K562 (cell line): Measurements from ENCODE around the gene SLC35E3. TPM values are rescaled to one million over a fixed set of nuclear protein-coding genes. Genes with fewer than 3 reads are reported as not detected.
A peak's percentile ranks its signal among the peaks of the same experiment; 100 is the strongest.

Experiments
- ATAC-seq: fragments of 200-7000 bp; cut with Tn5 transposase; 3 replicates; pipeline ENCODE4 v1.9.1; 2020; ENCODE audit warnings: moderate library complexity
- BruUV-seq: library from RNA; stranded (reverse); fragments of 400-500 nt; replicated peaks from 2 replicates; lab custom pipeline; 2021; lab: Mats Ljungman, UMichigan
- CTCF ChIA-PET: fragments of 300-600 bp; formaldehyde crosslinking; extraction: SDS; loops from one replicate; lab custom pipeline; 2021; ENCODE audit warnings: low intra/inter-chr PET ratio; lab: Yijun Ruan, JAX
- POLR2A ChIA-PET: fragments of 300-600, 350-650 bp; sonication (Branson Sonifier 250); formaldehyde crosslinking; extraction: SDS; loops from one replicate; lab custom pipeline; 2021; ENCODE audit warnings: antibody characterized with exemption, inconsistent platforms; lab: Yijun Ruan, JAX
- DNase-seq, 4 experiments: peaks; one replicate each; pipeline versions ENCODE4 v3.0.0 to v3.0.0-alpha.2; 2011 to 2018; ENCODE audit warnings: low spot score in 3 of 4, mixed read lengths in 3 of 4; ENCODE audit errors: extremely low read depth in 1 of 4
- FAIRE-seq: peaks from 2 replicates; lab custom pipeline; 2011; peaks lifted over from hg19 to GRCh38; lab: Jason Lieb, UNC
- H2AFZ ChIP-seq: 2 replicates; pipeline ENCODE4 v1.6.0; 2011; ENCODE audit warnings: low read depth, low read length, control low read depth, inconsistent platforms
- H3K27ac ChIP-seq: fragments of 200-600 bp; 3 replicates; pipeline ENCODE4 v1.8.0; 2011; ENCODE audit warnings: low read depth, mild to moderate bottlenecking, control low read depth, inconsistent platforms, low read length, moderate library complexity, mixed read lengths; ENCODE audit errors: extremely low read depth
- H3K27me3 ChIP-seq, 2 experiments: fragments of 300-600 bp in 1 of 2; 2 replicates in 1 of 2; 3 replicates in 1 of 2; pipeline versions ENCODE4 v1.6.0 to v1.8.0; 2011; ENCODE audit warnings: inconsistent platforms in 2 of 2, low read length in 2 of 2, mild to moderate bottlenecking in 1 of 2, mixed read lengths in 1 of 2, moderate library complexity in 1 of 2; ENCODE audit not compliant: control insufficient read depth in 2 of 2, insufficient read depth in 2 of 2
- H3K36me3 ChIP-seq: fragments of 300-600 bp; 3 replicates; pipeline ENCODE4 v1.8.0; 2011; ENCODE audit warnings: mild to moderate bottlenecking, low read length, inconsistent platforms; ENCODE audit not compliant: control insufficient read depth, insufficient read depth
- H3K4me1 ChIP-seq, 2 experiments: fragments of 200-600 bp in 1 of 2; replicated peaks in 1 of 2; 2 replicates in 1 of 2; 3 replicates in 1 of 2; pipeline versions ENCODE4 v1.5.1 to v1.8.0; 2011; ENCODE audit warnings: inconsistent platforms in 2 of 2, low read length in 2 of 2, mild to moderate bottlenecking in 1 of 2, mixed read lengths in 1 of 2, moderate library complexity in 1 of 2; ENCODE audit not compliant: control insufficient read depth in 2 of 2, insufficient read depth in 2 of 2
- H3K4me2 ChIP-seq: 2 replicates; pipeline ENCODE4 v1.6.1; 2011; ENCODE audit warnings: low read length, control low read depth, inconsistent platforms, mixed read lengths; ENCODE audit not compliant: insufficient read depth
- H3K4me3 ChIP-seq: fragments of 200-600 bp; sonication (generic), shearing (Covaris generic); 2 replicates; pipeline ENCODE4 v1.5.1; 2016; ENCODE audit warnings: control low read depth, inconsistent platforms
- H3K79me2 ChIP-seq: fragments of 200-600 bp; 3 replicates; pipeline ENCODE4 v1.8.0; 2011; ENCODE audit warnings: low read length, inconsistent platforms; ENCODE audit not compliant: control insufficient read depth, insufficient read depth
- H3K9ac ChIP-seq, 2 experiments: 2 replicates each; pipeline versions ENCODE4 v1.6.0 to v1.6.1; 2011; ENCODE audit warnings: low read depth in 2 of 2, low read length in 2 of 2, control low read depth in 1 of 2, inconsistent platforms in 1 of 2, mild to moderate bottlenecking in 1 of 2, mixed read lengths in 1 of 2; ENCODE audit not compliant: insufficient read depth in 1 of 2
- H3K9me1 ChIP-seq: one replicate; pipeline ENCODE4 v1.6.0; 2011; ENCODE audit warnings: inconsistent platforms, mild to moderate bottlenecking, low read length, moderate library complexity; ENCODE audit not compliant: control insufficient read depth, insufficient read depth
- H3K9me3 ChIP-seq: replicated peaks from 2 replicates; pipeline ENCODE4 v1.5.1; 2011; ENCODE audit warnings: low read depth, low read length, inconsistent platforms; ENCODE audit not compliant: control insufficient read depth, insufficient read depth
- H4K20me1 ChIP-seq: replicated peaks from 2 replicates; pipeline ENCODE4 v1.6.1; 2011; ENCODE audit warnings: low read length, inconsistent platforms, mixed read lengths; ENCODE audit not compliant: control insufficient read depth, insufficient read depth
- BRD9 ChIP-seq: fragments of 450-650 bp; IDR thresholded peaks from 2 replicates; pipeline ENCODE4 v1.6.1; 2018; ENCODE audit warnings: low read depth; ENCODE audit not compliant: partially characterized antibody
- KHSRP ChIP-seq: fragments of 450-650 bp; IDR thresholded peaks from 2 replicates; pipeline ENCODE4 v1.6.1; 2017
- L3MBTL2 ChIP-seq: fragments of 450-650 bp; IDR thresholded peaks from 2 replicates; pipeline ENCODE4 v1.6.1; 2016; ENCODE audit warnings: mild to moderate bottlenecking, moderate library complexity
- MITF ChIP-seq: IDR thresholded peaks from 2 replicates; pipeline ENCODE4 v1.6.1; 2014; ENCODE audit warnings: antibody characterized with exemption
- RBFOX2 ChIP-seq: fragments of 200-400 bp; formaldehyde crosslinking; IDR thresholded peaks from 2 replicates; pipeline ENCODE4 v1.6.1; 2017; ENCODE audit warnings: low read depth, mild to moderate bottlenecking, low read length, moderate library complexity
- ZZZ3 ChIP-seq: fragments of 450-650 bp; IDR thresholded peaks from 2 replicates; pipeline ENCODE4 v1.6.1; 2016; ENCODE audit warnings: antibody characterized with exemption, mild to moderate bottlenecking, moderate library complexity
- WGBS: fragments of 100-300 bp; shearing (Covaris generic); methylation state at CpG from one replicate; pipeline ENCODE4 v1.1.6; 2016; ENCODE audit warnings: low coverage, mixed read lengths; ENCODE audit not compliant: insufficient coverage; ENCODE audit errors: missing lambda C conversion rate; 5-methylcytosine and 5-hydroxymethylcytosine counted together
- in situ Hi-C: fragments of 300-500 bp; cut with MboI; formaldehyde crosslinking; loops from 4 replicates; pipeline ENCODE4 v1.15.0; 2018; ENCODE audit warnings: inconsistent platforms, mixed read lengths
- intact Hi-C: fragments of 100-400 bp; cut with micrococcal nuclease; formaldehyde crosslinking; loops from 2 replicates; pipeline ENCODE4 v1.14.2; 2022
- polyA plus RNA-seq, 8 experiments: library from polyadenylated mRNA; depleted of rRNA in 4 of 8; stranded (reverse) in 5 of 8; unstranded in 3 of 8; fragments of >200 nt; fragmentation: Nextera tagmentation in 2 of 8; fragmentation: Illumina TruSeq in 1 of 8; extraction: Ambion mirVana in 2 of 8; extraction: Trizol in 1 of 8; gene quantifications; 2 replicates each; pipeline versions ENCODE4 v1.2.1 to v1.2.3, GENCODE V29; 2011 to 2014; ENCODE audit warnings: inconsistent platforms in 1 of 8, missing spikeins in 1 of 8
- total RNA-seq, 7 experiments: library from RNA; depleted of rRNA in 6 of 7; stranded (reverse); fragments of >200 nt in 6 of 7; fragmentation: Illumina TruSeq in 2 of 7; extraction: Trizol in 2 of 7; gene quantifications; 2 replicates each; pipeline versions ENCODE4 v1.2.1 to v1.2.3, GENCODE V29; 2011 to 2021; ENCODE audit warnings: low replicate concordance in 1 of 7

SLC35E3 gene
- total and polyA plus RNA-seq, 9 of the 15 experiments (the other 6 are each of a cell fraction or from before 2014, with no cell fraction given), result 1.2 to 5.9 (median 3.8) TPM

DNA sequence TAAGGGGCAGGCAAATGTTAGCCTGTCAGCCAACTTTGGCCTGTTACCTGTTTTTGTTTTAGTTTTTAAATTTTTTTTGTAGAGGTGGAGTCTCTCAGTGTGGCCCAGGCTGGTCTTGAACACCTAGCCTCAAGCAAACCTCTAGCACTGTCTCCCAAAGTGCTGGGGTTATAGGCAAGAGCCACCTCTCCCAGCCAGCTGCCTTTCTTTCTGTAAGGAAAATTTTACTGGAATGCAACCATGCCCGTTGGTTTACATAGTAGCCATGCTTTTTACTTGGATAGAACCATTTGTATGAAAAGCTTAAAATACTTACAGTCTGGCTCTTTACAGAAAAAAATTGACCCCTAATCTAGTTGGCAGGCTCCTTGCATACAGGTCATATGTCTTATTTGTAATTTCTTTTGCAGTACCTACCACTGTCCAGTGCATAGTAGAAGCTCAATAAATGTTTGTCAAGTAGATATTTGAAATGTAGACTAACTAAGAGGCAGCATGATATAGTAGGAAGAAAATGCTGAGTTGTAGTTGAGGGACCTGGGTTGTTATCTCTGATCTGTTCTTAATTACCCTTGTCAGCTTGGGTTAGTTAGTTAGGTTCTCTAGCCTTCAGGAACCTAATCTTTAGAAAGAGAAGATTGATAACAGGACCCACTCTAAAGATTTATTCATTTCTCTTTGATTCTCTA, 66.7 kb downstream of the SLC35E3 start (continued):
- TF ChIP-seq L3MBTL2, result no peak
- TF ChIP-seq, all 486 proteins: peak for 15

DNA sequence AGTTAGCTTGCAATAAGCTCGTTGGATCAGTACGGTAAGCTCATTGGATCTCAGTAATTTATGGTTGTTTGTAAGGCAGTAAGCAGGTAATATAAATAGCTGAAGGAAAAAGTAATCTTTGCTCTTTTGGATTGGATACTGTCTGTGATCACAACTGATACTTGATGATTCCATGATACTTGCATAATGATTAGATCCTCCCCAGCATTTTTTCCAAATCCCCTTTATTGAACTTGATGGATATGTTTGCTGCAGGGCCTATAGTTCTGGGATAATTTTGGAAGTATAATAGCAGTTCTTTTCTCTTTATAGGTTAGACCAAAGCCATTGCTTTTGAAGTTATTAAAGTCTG, 67.2 kb downstream of the SLC35E3 start:
- Histone ChIP-seq H3K36me3 (peaks cover 81% of the 10 kb centered on the region), H4K20me1 (peaks cover 5% of the 10 kb centered on the region; the same call in 1 of the 2 replicates), H3K4me1 (peaks cover 2 to 13% of the 10 kb centered on the region in 2 experiments), H3K9ac (no peak overlapping the region), H3K9me1 (no peaks in the 10 kb centered on the region), H3K27me3 (no peaks in the 10 kb centered on the region), H3K4me3 (no peak overlapping the region), H3K4me2 (no peak overlapping the region), H3K27ac (0 out of 3 replicates have a peak overlapping the region, but pooled peaks have one; percentile 29), H2AFZ (no peak overlapping the region), H3K9me3 (no peaks in the 10 kb centered on the region), H3K79me2 (peaks cover 91% of the 10 kb centered on the region)
- intact Hi-C loops, result no loop called here
- 28% methylated on average over 2 of the region's 2 CpGs for whole genome bisulfite sequencing
- FAIRE-seq (no peak), ATAC-seq (no peak), DNase-seq (no peak)
- no TSS peak for BruUV-seq
- in situ Hi-C loops, result no loop called here
- ChIA-PET POLR2A (interaction anchor here (0.6 to 1.5 kb wide), 6 partner anchors 9 to 454 kb away, joined by 3 to 9 read pairs (median 4); no protein-coding TSS in a partner anchor), CTCF (no interaction called here)
- no peak for TF ChIP-seq MITF
- TF ChIP-seq ZZZ3, result 0 out of 2 replicates have a peak, but pooled peaks have one; percentile 3
- TF ChIP-seq BRD9, result peak; percentile 1
- 0 out of 2 replicates have a peak, but pooled peaks have one; percentile 6 for TF ChIP-seq RBFOX2
- TF ChIP-seq KHSRP, result no peak
